Measurements from ENCODE around the gene TSPAN11. TPM values are rescaled to one million over a fixed set of nuclear protein-coding genes. Genes with fewer than 3 reads are reported as not detected.

TSPAN11 gene
- total RNA-seq, 2 experiments from 2014 or later = not detected

DNA sequence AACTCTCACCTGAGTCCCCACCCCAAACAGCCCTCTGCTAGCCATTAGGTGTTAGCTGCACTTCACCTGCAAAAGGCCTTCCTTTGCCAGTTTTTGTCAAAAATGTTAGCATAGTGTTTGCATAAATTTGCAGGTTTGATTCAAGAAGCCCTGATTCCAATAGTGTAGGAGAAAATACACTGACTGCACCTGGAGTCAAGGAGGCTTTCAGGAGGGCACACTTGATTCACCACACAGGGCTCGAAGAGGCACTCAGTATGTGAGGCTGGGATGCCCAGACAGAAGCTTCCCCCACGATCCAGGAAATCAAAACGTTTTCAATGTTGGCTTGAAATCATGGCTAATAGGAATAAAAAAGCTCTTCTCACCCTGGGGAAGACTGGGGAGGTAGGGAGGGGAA is 106.6 kb downstream of the TSPAN11 start:
- no peaks in the 10 kb centered on the region for H3K27me3 Mint-ChIP-seq
- no peak overlapping the region for H3K27ac Mint-ChIP-seq
- no peaks in the 10 kb centered on the region for H3K9me3 Mint-ChIP-seq
- POLR2A ChIA-PET = no interaction called here
- H3K4me1 Mint-ChIP-seq = peaks cover 2% of the 10 kb centered on the region
- DNase-seq = no peak
- H3K4me3 Mint-ChIP-seq = no peak overlapping the region
- H3K36me3 Mint-ChIP-seq (ENCODE audit: low read depth) = no peaks in the 10 kb centered on the region
- CTCF ChIA-PET = no interaction called here

DNA sequence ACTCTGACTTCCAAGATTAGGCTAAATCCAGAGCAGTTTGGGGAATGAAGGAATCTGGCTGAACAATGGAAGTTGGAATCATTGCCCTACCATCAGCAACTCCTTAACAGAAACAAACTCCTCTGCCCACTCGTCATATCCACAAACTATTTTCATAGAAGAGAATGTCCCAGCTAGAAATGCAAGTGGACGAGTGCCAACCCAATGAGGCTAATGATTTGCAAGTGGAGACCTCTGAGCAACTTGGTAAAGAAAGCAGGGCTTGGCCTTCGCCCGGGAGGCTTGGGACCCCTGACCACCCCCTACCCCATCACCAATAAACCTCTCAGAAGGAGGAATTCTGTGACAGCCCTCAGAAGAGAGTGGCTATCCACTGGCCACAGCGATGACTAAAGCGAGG is 107.1 kb downstream of the TSPAN11 start:
- Mint-ChIP-seq H3K4me3 (no peak overlapping the region), H3K27ac (no peak overlapping the region), H3K36me3 (ENCODE audit: low read depth) (no peaks in the 10 kb centered on the region), H3K27me3 (no peaks in the 10 kb centered on the region), H3K4me1 (peaks cover 2% of the 10 kb centered on the region), H3K9me3 (no peaks in the 10 kb centered on the region)
- no peak for DNase-seq
- ChIA-PET CTCF (interaction anchor here (1.4 kb wide), 1 partner anchor 33 kb away, joined by 3 read pairs; no protein-coding TSS in a partner anchor), POLR2A (no interaction called here)

- CTCF ChIA-PET = interaction anchor here (1.4 kb wide), 1 partner anchor 34 kb away, joined by 3 read pairs; no protein-coding TSS in a partner anchor
Observed at GRCh38 chr12:31034372-31034771, 107.8 kb downstream of the TSPAN11 start.

GRCh38 chr12:31035226-31035625 is 108.7 kb downstream of the TSPAN11 start:
- CTCF ChIA-PET = interaction anchor here (0.9 to 1.4 kb wide), 2 partner anchors 11 to 35 kb away, joined by 3 read pairs; no protein-coding TSS in a partner anchor
- POLR2A ChIA-PET = no interaction called here
- no peaks in the 10 kb centered on the region for H3K9me3 Mint-ChIP-seq
- H3K27me3 Mint-ChIP-seq = peaks cover 3% of the 10 kb centered on the region
- peaks cover 2% of the 10 kb centered on the region for H3K4me1 Mint-ChIP-seq
- H3K27ac Mint-ChIP-seq = no peak overlapping the region
- H3K36me3 Mint-ChIP-seq (ENCODE audit: low read depth) = no peaks in the 10 kb centered on the region
- DNase-seq = no peak
- H3K4me3 Mint-ChIP-seq = no peak overlapping the region

More at GRCh38 chr12:31034372-31034771, 107.8 kb downstream of the TSPAN11 start:
- Mint-ChIP-seq H3K27me3 (no peaks in the 10 kb centered on the region), H3K4me3 (no peak overlapping the region), H3K36me3 (ENCODE audit: low read depth) (no peaks in the 10 kb centered on the region), H3K9me3 (no peaks in the 10 kb centered on the region), H3K4me1 (peaks cover 2% of the 10 kb centered on the region), H3K27ac (no peak overlapping the region)
- no peak for DNase-seq
- POLR2A ChIA-PET = no interaction called here

DNA sequence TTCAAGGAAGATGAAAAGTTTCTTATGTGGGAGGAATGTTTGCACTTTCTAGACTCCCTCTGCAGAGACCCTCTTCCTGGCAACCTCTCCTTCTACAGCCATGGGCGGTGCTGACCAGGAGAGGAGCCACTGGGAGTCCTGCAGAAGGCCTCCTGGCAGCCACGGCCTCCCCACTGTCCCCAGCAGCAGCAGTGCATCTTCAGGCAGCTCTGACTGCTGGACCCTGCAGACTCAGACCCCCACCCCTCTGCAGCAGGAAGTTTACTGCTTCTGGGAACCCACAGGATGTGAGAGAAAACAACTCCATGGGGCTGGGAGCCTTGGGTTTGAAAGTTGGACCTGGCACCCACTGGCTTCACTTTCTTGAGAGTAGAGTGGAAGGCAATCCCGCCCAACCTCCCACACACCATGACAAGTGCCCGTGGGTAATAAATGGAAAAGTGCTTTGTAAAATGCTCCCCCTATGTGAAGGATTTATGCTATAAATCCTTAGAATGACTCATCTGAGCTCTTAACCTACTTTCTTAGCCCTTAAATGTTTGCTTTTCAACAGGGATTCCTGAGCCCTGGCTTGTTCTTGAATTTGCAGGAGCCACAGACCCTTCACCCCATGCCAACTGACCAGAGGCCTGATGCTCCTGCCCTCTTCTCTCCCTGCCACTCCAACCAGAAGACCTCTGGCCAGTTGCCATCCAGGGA is 109.6 kb downstream of the TSPAN11 start:
- Mint-ChIP-seq H3K4me3 (no peak overlapping the region), H3K9me3 (no peaks in the 10 kb centered on the region), H3K27me3 (peaks cover 3% of the 10 kb centered on the region), H3K4me1 (peaks cover 2% of the 10 kb centered on the region), H3K36me3 (ENCODE audit: low read depth) (no peaks in the 10 kb centered on the region), H3K27ac (no peak overlapping the region)
- no peak for DNase-seq
- ChIA-PET CTCF (interaction anchor here (0.9 kb wide), 1 partner anchor 12 kb away, joined by 3 read pairs; no protein-coding TSS in a partner anchor), POLR2A (no interaction called here)

DNA sequence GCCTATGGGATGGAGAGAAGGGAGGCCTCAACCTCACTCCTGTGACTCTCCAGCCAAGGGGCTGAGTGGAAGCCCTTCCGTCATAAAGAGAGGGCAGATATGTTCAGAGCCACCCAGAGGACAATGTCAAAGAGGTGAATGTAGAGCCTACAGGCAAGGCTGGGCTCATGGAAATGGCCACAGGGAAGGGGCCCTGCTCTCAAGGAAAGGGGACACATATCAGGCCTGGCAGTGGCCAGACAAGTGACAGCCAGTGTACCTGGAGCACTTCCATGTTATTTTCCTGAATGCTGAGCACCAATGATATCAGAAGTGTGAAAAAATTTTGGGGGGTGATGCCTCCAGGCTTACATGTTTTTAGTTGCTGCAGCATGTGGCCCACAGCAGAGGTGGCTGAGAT is 110.5 kb downstream of the TSPAN11 start:
- Mint-ChIP-seq H3K4me3 (no peak overlapping the region), H3K27ac (no peak overlapping the region), H3K36me3 (ENCODE audit: low read depth) (no peaks in the 10 kb centered on the region), H3K9me3 (no peaks in the 10 kb centered on the region), H3K27me3 (peaks cover 3% of the 10 kb centered on the region), H3K4me1 (peaks cover 2% of the 10 kb centered on the region)
- no peak for DNase-seq
- ChIA-PET POLR2A (no interaction called here), CTCF (no interaction called here)

- no peak for DNase-seq
- Mint-ChIP-seq H3K27ac (no peak overlapping the region), H3K4me1 (peaks cover 2% of the 10 kb centered on the region), H3K9me3 (no peaks in the 10 kb centered on the region), H3K36me3 (ENCODE audit: low read depth) (no peaks in the 10 kb centered on the region), H3K4me3 (no peak overlapping the region), H3K27me3 (peaks cover 3% of the 10 kb centered on the region)
- CTCF ChIA-PET = interaction anchor here (0.5 kb wide), 1 partner anchor 49 kb away, joined by 3 read pairs; no protein-coding TSS in a partner anchor
- POLR2A ChIA-PET = no interaction called here
Observed at GRCh38 chr12:31037931-31038330, 111.4 kb downstream of the TSPAN11 start.

- no peaks in the 10 kb centered on the region for H3K9me3 Mint-ChIP-seq
- CTCF ChIA-PET = interaction anchor here (0.6 kb wide), 1 partner anchor 17 kb away, joined by 3 read pairs; no protein-coding TSS in a partner anchor
- no peaks in the 10 kb centered on the region for H3K36me3 Mint-ChIP-seq (ENCODE audit: low read depth)
- H3K4me3 Mint-ChIP-seq = no peak overlapping the region
- peaks cover 7% of the 10 kb centered on the region for H3K27me3 Mint-ChIP-seq
- POLR2A ChIA-PET = no interaction called here
- no peak overlapping the region for H3K27ac Mint-ChIP-seq
- H3K4me1 Mint-ChIP-seq = peaks cover 2% of the 10 kb centered on the region
- no peak for DNase-seq
Observed at GRCh38 chr12:31041033-31041564, 114.6 kb downstream of the TSPAN11 start.

Other genes with a start within 250 kb of the TSPAN11 start
- 10 to 100 TPM; 57.4 to 58.2 TPM for gene IPO8, start 230.9 kb upstream of the TSPAN11 start, total RNA-seq
- gene CAPRIN2, start 171.8 kb upstream of the TSPAN11 start, total RNA-seq = 10 to 100 TPM; 12.6 to 15.6 TPM
- 100 to 1,000 TPM; 143 to 181 TPM for gene DDX11, start 147.1 kb downstream of the TSPAN11 start, total RNA-seq

Data from activated CD4-positive, alpha-beta T cell treated with anti-CD3 and anti-CD28 coated beads, Interleukin-2, amount 10 ng/mL, durations not matched to agents 7 days and 5 days (primary cell).